Endothelial cell of hepatic sinusoid (primary cell): ENCODE measurements around the gene UBAP1L.
"Not testable (repeated sequence)": the region's sequence is repeated elsewhere in the genome, so short reads cannot be mapped to it uniquely, and the experiment has no call there.

ENCODE experiments used
- in situ Hi-C: cut with HindIII; loops from 2 replicates; pipeline ENCODE4 v1.10.0; 2017; ENCODE audit warnings: low sequenced_read_pairs

UBAP1L gene

DNA sequence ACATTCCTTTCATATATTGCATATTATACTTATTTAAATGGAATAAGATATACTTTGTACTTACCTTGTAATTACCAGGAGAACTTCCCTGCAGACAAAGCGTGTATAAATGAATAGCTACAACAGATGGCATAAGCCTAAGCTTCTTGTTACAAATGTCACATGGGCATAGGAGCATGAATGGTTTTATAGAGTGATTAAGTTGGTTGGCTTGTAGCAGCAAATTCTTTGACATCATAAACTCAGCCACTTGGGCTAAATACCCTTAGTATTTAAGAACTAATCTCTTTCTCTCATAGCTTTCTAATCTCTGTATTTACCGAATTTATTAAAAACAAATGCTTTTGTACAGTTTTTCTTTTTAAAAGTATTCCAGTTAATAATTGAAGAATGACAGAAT lies at the start of gene UBAP1L:
TSS of gene UBAP1L (minus strand) at position 115 of the 400 bp plus-strand sequence. CDS start 8,985 bp downstream, outside the sequence.
- in situ Hi-C loops = no loop called here

DNA sequence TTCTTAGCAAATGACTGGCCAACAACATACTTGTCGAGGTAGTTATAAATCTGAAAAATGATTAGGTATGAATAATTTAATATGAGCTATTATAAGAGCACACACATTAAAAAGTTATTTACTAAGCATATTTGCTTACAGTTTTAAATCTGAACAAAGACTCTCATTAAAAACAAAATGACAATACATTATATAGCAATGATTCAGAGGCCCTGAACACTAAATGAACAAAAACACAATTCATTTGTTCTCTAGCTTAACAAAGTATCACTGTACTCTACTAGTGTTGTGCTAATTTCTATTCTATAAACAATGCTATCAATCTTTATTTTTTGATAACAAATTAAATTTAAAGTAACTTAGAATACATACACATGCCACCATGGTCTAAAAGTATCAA lies 49.1 kb upstream of the UBAP1L start:
- in situ Hi-C loops = no loop called here

DNA sequence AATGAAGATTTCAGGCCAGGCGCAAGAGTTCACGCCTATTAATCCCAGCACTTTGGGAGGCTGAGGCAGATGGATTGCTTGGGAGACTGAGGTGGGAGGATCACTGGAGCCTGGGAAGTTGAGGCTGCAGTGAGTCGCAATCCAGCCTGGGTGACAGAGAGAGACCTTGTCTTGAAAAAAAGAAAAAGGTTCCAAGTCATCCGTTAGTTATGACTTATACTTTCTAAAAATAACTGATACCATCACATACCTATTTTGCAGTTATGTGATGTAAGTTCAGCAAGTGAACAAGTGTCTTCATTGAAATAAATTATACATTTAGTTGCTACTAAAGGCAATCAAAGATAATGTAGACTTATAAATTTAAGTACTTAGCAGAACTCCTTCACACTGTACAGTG lies 48.0 kb upstream of the UBAP1L start:
- in situ Hi-C loops = no loop called here

DNA sequence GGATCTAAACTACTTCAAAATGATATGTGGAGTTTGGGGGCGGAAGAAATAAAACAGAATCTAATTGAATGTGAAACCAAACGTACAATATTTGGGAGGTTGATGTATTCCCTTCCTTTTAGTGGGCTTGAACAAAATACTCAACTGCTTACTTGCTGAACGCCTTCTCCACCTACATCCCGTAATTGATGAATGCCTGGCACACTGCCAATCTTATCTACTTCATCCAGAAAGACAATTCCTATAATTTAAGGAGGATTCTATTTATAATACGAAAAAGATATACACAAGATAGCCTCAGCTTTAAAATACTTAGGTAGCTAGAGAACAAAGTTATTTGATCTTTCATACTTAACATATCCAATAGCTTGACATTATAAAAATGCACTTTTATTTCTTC lies 41.7 kb upstream of the UBAP1L start:
- in situ Hi-C loops = no loop called here

DNA sequence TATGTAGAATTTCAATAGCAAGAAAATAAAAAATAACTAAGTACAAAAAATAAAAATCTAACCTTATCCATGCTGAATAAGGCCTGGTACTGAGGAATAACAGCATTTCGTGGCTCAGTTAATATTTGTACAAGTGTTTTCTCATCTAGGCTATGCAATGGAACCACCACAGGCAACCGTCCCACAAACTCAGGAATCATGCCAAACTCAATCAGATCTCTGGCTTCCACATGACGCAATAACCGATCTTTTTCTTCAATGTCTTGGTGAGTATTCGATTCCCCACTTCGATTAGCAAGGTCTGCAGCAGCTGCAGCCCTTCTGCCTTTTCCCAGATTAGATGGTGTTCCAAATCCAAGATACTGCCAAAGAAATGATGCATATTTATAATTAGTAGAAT lies 39.7 kb upstream of the UBAP1L start:
- in situ Hi-C loops = no loop called here

DNA sequence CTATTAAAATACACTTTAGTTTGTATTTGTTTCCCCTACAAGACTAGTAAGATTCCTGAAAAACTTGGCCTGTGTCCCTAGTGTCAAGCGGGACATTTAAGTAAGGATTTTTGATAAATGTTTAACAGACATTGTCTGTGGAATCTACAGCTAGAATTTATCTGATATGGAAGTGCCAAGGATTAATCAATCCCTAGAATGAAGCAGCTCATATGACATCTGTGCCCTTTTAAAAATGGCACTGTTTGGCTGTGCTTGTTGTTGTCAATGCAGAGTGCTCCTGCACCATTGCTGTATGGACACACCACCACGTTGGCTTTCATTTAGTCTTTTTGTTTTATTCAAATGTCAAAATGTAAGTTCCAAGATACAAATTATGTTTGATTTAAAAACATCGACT lies 32.9 kb upstream of the UBAP1L start:
- in situ Hi-C loops = loop anchor here (5.0 kb wide), 1 partner anchor 36 kb away; no protein-coding TSS in a partner anchor

DNA sequence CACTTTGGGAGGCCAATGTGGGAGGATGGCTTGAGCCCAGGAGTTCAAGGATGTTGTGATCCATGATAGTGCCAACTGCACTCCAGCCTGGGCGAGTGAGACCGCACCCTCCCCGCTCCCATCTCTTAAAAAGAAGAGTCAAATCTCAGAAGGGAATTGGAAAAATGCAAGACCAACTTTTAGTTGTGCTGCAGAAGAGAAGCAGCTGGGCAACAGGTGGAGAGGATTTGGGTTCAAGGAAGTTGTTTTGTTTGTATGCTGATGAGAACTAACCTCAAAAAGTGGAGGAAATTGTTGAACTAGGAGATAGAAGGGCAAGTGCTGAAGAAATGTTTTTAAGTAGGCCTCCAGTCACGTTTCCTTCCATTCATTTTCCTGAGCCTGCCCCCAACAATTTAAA lies 31.4 kb upstream of the UBAP1L start:
- in situ Hi-C loops = loop anchor here (5.0 kb wide), 1 partner anchor 34 kb away; no protein-coding TSS in a partner anchor

DNA sequence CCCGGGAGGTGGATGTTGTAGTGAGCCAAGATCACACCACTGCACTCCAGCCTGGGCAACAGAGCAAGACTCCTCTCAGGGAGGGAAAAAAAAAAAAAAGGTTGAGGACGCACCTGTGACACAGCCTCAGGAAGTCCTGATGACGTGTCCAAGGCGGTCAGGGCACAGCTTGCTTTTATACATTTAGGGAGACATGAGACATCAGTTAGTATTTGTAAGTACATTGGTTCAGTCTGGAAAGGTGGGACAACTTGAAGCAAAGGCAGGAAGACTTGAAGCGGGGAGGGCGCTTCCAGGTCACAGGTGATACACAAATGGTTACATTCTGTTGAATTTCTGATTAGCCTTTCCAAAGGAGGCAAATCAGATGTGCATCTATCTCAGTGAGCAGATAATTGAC lies 23.6 kb upstream of the UBAP1L start:
- in situ Hi-C loops = not testable (repeated sequence)

DNA sequence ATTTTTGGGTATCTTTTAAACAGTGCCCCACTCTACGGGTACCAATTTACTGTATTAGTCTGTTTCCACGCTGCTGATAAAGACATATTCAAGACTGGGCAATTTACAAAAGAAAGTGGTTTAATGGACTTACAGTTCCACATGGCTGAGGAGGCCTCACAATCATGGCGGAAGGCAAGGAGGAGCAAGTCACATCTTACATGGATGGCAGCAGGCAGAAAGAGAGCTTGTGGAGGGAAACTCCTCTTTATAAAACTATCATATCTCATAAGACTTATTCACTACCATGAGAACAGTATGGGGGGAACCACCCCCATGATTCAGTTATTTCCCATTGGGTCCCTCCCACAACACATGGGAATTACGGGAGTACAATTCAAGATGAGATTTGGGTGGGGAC lies 22.9 kb upstream of the UBAP1L start:
- in situ Hi-C loops = not testable (repeated sequence)

DNA sequence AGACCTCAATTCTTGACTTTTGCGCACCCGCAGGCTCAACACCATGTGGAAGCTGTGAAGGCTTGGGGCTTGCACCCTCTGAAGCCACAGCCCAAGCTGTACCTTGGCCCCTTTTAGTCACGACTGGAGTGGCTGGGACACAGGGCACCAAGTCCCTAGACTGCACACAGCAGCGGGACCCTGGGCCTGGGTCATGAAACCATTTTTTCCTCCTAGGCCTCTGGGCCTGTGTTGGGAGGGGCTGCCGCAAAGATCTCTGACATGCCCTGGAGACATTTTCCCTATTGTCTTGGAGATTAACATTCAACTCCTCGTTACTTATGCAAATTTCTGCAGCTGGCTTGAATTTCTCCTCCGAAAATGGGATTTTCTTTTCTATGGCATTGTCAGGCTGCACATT lies 22.1 kb upstream of the UBAP1L start:
- in situ Hi-C loops = not testable (repeated sequence)

DNA sequence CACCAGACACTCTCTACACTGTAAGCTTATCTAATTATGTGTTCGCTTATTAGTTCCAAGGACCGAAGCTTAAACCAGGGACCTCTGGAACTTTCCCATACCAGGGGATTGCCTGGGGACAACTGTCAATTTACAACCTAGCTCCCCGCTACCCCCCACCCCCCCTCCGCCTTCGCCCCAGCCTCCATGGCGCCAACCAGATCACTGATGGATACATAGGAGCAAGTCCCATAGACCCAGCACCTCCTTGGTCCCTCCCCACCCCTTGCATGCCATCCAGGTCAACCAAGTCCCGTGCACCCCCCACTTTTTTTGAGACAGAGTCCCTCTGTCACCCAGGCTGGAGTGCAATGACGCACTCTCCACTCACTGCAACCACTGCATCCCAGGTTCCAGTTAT lies 19.5 kb upstream of the UBAP1L start:
- in situ Hi-C loops = no loop called here

DNA sequence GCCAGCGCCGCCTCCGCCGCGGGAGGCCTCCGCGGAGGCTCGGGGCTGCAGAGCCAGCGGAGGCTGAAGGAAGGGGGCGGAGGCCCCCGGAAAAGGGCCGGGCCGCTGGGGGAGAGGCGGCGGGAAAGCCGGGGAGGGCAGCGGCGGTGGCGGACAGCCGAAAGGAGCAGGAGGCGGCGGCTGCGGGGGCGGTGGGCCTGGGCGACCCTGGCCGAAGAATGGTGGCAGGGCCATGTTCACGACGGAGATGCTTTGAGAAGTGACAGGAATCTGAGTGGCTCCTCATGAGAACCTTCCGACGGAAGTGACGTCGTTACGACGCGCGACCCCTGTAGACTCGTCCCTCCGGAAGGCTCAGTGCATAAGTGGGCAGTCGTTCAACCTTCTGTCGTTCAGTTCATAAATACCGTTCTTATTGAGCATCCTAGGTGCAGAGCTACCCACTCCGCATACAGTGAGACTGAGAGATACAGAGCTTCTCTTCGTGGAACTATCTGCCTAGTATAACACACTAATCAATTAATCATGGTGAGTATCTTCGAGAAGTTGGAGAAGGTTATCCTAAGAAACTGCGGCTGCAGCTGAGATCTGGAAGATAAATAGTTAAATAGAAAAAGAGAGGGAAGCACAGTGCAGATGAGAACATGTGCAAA lies 18.7 kb upstream of the UBAP1L start, which contains the start of gene PDCD7:
TSS of gene PDCD7 (minus strand) at position 261 of the 653 bp plus-strand sequence. CDS start at position 234, 27 bp downstream.
- in situ Hi-C loops = no loop called here

DNA sequence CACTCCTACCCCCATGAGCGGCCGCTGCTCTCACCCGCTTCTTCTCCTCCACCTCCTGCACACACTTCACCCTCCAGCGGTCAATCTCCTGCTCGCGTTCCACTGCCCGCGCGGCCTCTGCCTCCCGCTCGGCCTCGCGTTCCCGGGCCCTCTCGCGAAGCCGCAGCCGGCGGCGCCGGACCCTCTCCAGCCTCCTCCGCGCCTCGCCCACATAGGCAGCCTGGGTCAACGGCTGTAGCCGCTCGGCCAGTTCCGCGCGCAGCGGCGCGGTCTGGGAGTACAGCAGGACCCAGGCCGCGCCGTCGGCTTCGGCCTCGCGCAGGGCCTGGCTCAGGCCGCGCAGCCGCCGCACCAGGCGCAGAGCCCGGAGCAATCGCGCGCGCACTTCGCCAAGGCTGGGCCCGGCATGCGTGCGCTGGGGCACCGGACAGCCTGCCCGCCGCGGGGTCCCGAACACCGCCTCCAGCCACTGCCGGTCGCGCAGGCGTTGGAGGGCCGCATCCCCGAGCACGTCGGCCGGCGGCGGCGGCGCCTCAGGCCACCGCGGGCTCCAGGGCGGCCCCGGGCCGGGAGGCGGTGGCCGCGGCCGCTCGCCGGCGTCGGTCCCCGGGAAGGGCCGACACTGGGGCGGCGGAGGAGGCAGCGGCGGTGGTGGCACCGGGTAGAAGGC lies 18.0 kb upstream of the UBAP1L start:
- in situ Hi-C loops = no loop called here

DNA sequence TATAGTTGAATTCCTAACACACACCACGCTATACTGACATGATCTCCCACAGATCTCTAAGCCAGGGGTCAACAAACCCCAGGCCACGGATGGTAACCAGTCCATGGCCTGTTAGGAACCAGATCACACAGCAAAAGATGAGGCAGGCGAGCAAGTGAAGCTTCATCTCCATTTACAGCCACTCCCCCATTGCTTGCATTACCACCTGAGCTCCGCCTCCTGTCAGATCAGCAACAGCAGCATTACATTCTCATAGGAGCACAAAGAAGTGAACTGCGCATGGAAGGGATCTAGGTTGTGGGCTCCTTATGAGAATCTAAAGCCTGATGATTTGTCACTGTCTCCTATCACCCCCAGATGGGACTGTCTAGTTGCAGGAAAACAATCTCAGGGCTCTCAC lies 15.9 kb upstream of the UBAP1L start:
- in situ Hi-C loops = no loop called here

DNA sequence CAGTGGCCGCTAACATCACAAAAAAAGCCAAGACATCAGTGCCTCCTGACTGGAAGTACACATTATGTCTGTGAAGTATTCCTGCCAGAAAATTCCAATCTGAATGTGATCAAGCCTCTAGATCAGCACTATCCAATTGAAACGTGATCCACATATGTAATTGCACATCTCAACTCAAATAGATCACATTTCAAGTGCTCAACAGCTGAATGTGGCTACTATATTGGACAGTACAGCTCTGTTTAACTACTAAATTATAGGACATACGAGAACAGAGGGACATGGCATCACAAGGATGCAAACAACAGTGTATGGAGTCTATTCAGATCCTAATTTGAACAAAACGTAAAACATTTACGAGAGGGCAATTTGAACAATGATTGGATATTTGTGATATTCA lies 542 bp upstream of the UBAP1L start:
- in situ Hi-C loops = no loop called here

DNA sequence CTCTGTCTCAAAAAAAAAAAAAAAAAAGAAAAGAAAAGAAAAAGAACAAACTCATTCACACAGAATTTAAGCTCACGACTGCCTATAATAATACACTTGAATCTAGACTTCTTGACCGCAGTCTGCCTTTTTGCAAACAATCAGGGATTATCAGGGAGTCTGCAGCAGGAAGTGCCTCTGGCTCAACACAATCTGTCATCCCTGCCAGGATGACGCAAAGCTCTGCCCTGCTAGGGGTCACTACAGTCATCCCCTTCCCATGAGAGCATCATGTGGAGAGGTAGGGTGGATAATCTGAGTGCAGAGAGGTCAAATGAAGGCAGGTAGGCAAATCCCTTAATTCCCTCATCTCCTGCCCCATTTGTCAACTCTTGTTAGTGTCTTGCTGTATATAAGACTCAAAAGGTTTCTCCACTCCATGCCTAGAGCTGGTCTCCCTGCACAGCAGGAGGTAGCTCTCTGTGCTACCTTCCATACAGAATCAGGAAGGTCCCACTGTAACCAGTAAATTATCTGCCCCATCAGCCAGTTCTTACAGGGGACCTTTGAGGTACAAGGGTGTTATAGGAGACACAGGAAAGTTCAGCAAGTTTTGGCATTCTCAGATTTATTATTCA lies 4.2 kb downstream of the UBAP1L start:
- in situ Hi-C loops = loop anchor here (5.0 kb wide), 1 partner anchor 37 kb away; no protein-coding TSS in a partner anchor

DNA sequence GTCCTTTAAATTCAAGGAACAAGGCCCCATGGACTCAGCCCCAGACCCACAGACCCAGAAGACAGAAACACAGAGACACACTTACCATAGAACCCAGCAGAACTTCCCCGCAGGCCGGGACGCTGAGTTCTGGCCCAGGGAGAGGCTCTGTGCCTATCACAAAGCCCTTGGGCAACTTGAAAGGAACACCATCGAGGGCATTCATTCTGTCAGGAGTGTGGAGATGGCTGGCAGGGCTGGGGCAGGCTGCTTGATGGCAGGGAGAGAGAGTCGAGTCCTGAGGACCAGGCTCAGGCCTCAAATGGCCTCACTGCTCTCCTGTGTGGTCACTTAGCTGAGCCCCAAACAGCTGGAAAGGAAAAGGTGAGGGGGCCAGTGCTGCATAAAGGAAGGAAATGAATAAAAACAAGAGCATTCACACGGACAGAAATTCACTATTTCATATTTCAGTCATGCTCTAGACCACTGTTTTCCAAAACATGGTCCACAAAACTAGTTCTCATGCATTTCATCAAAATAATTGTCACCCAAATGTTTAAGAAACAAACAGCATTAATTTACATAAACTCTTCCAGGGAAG lies 8.9 kb downstream of the UBAP1L start:
- in situ Hi-C loops = no loop called here

DNA sequence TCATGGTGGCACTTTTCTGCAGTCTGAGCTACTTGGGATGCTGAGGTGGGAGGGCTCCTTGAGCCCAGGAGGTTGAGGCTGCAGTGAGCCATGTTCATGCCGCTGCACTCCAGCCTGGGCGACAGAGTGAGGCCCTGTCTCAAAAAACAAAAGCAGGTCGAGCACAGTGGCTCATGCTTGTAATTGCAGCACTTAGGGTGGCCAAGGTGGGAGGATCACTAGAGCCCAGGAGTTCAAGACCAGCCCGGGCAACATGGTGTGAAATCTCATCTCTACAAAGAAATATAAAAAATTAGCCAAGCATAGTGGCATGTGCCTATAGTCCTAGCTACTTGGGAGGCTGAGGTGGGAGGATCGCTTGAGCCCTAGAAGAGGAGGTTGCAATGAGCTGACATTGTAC lies 10.0 kb downstream of the UBAP1L start:
- in situ Hi-C loops = no loop called here

DNA sequence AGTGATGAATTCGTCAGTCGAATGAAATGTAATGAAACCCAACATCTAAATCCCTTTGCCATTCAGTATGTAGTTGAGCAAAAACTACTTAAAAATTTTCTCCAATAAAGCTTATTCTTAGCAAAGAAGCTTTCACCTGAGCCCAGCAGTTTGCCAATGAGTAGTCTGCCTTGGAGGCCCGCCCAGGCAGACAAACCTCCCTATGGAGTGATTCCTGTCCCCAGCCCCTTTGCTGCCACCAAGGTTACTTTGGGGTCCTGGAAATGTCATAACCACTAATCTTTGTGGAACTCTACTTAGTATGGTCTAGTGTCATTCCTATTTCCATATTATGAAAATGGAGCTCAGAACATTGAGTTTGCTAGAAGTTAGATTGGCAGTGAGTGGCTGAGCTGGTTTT lies 12.1 kb downstream of the UBAP1L start:
- in situ Hi-C loops = loop anchor here (5.0 kb wide), 1 partner anchor 51 kb away; no protein-coding TSS in a partner anchor

DNA sequence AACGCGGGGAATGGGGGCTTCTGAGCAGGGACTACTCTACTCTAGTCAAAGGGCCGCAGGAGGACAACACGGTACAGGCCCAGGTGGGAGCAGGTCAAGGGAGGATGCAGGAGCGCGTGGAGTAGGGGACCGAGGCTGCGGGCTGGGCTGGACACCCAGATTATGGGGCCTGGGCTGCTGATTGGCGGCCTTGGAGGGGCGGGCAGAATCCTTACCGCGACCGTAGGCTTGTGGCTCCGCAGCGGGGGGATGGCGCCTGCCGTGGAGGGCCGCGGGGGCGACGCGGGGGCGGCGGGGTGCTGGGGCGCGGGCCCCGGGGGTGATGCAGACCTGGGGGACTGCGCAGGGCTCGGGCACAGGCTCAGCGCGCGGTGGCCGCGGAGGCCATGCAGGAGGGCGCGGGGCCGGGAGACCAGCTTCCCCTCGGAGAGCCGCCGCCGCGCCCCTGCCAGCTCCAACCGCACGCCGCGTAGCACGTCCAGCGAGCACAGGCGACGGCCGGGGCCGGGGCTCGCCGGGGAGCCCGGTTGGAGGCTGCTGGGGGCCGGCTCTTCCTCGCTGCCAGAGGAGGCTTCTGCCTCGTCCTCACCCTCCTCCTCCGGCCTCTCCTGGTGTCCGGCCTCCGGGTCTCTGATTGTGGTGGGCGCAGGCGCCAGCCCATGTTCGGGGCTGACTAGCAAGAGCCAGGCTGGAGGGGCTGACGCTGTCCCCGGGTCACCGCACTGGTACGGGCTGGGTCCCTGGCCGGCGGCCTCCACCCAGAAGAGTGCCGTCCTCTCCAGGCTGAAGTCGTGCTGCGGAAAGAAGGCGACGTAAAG lies 12.9 kb downstream of the UBAP1L start:
- in situ Hi-C loops = loop anchor here (5.0 kb wide), 1 partner anchor 50 kb away; no protein-coding TSS in a partner anchor
